DLD1 (cell line): Measurements from ENCODE around the gene PHACTR4.
"Not testable (repeated sequence)": the region's sequence is repeated elsewhere in the genome, so short reads cannot be mapped to it uniquely, and the experiment has no call there.

Experiments
- in situ Hi-C: cut with HindIII; loops from 2 replicates; pipeline ENCODE4 v1.10.0; 2017; ENCODE audit warnings: low sequenced_read_pairs

The PHACTR4 gene

GRCh38 chr1:28369371-28370238 is at the start of gene PHACTR4:
PHACTR4 (plus strand) TSS chr1:28369740; CDS start chr1:28407448, 37,708 bp downstream.
- in situ Hi-C loops, result no loop called here

- in situ Hi-C loops, result no loop called here
Observed at GRCh38 chr1:28322194-28322593, 47.3 kb upstream of the PHACTR4 start.

- in situ Hi-C loops, result no loop called here
Observed at GRCh38 chr1:28323720-28324119, 45.8 kb upstream of the PHACTR4 start.

- in situ Hi-C loops, result no loop called here
Observed at GRCh38 chr1:28326515-28326914, 43.0 kb upstream of the PHACTR4 start.

- in situ Hi-C loops, result no loop called here
Observed at GRCh38 chr1:28326984-28327383, 42.6 kb upstream of the PHACTR4 start.

GRCh38 chr1:28327431-28327830 is 42.1 kb upstream of the PHACTR4 start:
- in situ Hi-C loops, result not testable (repeated sequence)

- in situ Hi-C loops, result no loop called here
Observed at GRCh38 chr1:28328228-28328648, 41.3 kb upstream of the PHACTR4 start.

- in situ Hi-C loops, result no loop called here
Observed at GRCh38 chr1:28329395-28330153, 40.0 kb upstream of the PHACTR4 start.

GRCh38 chr1:28338897-28339296 is 30.6 kb upstream of the PHACTR4 start:
- in situ Hi-C loops, result no loop called here

GRCh38 chr1:28339551-28339950 is 30.0 kb upstream of the PHACTR4 start:
- in situ Hi-C loops, result no loop called here

- in situ Hi-C loops, result no loop called here
Observed at GRCh38 chr1:28340221-28340974, 29.1 kb upstream of the PHACTR4 start.

GRCh38 chr1:28341591-28341990 is 27.9 kb upstream of the PHACTR4 start:
- in situ Hi-C loops, result no loop called here

GRCh38 chr1:28343405-28343804 is 26.1 kb upstream of the PHACTR4 start:
- in situ Hi-C loops, result no loop called here

- in situ Hi-C loops, result not testable (repeated sequence)
Observed at GRCh38 chr1:28353248-28353810, 16.2 kb upstream of the PHACTR4 start.

GRCh38 chr1:28354121-28354520 is 15.4 kb upstream of the PHACTR4 start:
- in situ Hi-C loops, result no loop called here

- in situ Hi-C loops, result no loop called here
Observed at GRCh38 chr1:28358716-28359115, 10.8 kb upstream of the PHACTR4 start.

GRCh38 chr1:28359592-28360239 is 9.8 kb upstream of the PHACTR4 start:
- in situ Hi-C loops, result no loop called here

- in situ Hi-C loops, result no loop called here
Observed at GRCh38 chr1:28364888-28365287, 4.7 kb upstream of the PHACTR4 start.

GRCh38 chr1:28365864-28366263 is 3.7 kb upstream of the PHACTR4 start:
- in situ Hi-C loops, result no loop called here

GRCh38 chr1:28368608-28369007 is 932 bp upstream of the PHACTR4 start:
- in situ Hi-C loops, result not testable (repeated sequence)
